HK-2 (cell line): Measurements from ENCODE around the gene TECPR2.
"Not testable (repeated sequence)": the region's sequence is repeated elsewhere in the genome, so short reads cannot be mapped to it uniquely, and the experiment has no call there.

Experiments
- DNase-seq: peaks from one replicate; pipeline ENCODE4 v3.0.0-alpha.2; 2018; ENCODE audit not compliant: unreplicated experiment

The TECPR2 gene

GRCh38 chr14:102509746-102510615, 147.2 kb downstream of the TECPR2 start, which contains the start of gene ANKRD9:
Gene ANKRD9, minus strand, starts transcription at chr14:102509776. Its CDS starts 1,887 bp downstream, at chr14:102507889.
- DNase-seq: peak; percentile 95

GRCh38 chr14:102510616-102511520, 148.1 kb downstream of the TECPR2 start:
- no peak for DNase-seq

- DNase-seq: no peak
Measured at GRCh38 chr14:102511538-102511937, 148.8 kb downstream of the TECPR2 start.

GRCh38 chr14:102512793-102513300, 150.1 kb downstream of the TECPR2 start:
- no peak for DNase-seq

GRCh38 chr14:102513899-102514772, 151.4 kb downstream of the TECPR2 start:
- no peak for DNase-seq

GRCh38 chr14:102514987-102515733, 152.4 kb downstream of the TECPR2 start:
- no peak for DNase-seq

- peak; percentile 67 for DNase-seq
Measured at GRCh38 chr14:102516531-102517391, 154.0 kb downstream of the TECPR2 start.

GRCh38 chr14:102517392-102518062, 154.8 kb downstream of the TECPR2 start:
- DNase-seq: no peak

- DNase-seq: no peak
Measured at GRCh38 chr14:102518063-102518648, 155.4 kb downstream of the TECPR2 start.

- DNase-seq: not testable (repeated sequence)
Measured at GRCh38 chr14:102519709-102520108, 157.0 kb downstream of the TECPR2 start.

GRCh38 chr14:102523200-102523568, 160.4 kb downstream of the TECPR2 start:
- no peak for DNase-seq

- no peak for DNase-seq
Measured at GRCh38 chr14:102523569-102524450, 161.1 kb downstream of the TECPR2 start.

- DNase-seq: peak; percentile 100
Measured at GRCh38 chr14:102524451-102525218, 161.9 kb downstream of the TECPR2 start.

- peak; percentile 47 for DNase-seq
Measured at GRCh38 chr14:102525219-102525928, 162.6 kb downstream of the TECPR2 start.

- DNase-seq: no peak
Measured at GRCh38 chr14:102525929-102526497, 163.3 kb downstream of the TECPR2 start.
